ENCODE results near the gene CBFA2T3.

GRCh38 chr16:88886845-88887521 lies 90.0 kb downstream of the CBFA2T3 start:
- TF ChIP-seq, protein P1, sequence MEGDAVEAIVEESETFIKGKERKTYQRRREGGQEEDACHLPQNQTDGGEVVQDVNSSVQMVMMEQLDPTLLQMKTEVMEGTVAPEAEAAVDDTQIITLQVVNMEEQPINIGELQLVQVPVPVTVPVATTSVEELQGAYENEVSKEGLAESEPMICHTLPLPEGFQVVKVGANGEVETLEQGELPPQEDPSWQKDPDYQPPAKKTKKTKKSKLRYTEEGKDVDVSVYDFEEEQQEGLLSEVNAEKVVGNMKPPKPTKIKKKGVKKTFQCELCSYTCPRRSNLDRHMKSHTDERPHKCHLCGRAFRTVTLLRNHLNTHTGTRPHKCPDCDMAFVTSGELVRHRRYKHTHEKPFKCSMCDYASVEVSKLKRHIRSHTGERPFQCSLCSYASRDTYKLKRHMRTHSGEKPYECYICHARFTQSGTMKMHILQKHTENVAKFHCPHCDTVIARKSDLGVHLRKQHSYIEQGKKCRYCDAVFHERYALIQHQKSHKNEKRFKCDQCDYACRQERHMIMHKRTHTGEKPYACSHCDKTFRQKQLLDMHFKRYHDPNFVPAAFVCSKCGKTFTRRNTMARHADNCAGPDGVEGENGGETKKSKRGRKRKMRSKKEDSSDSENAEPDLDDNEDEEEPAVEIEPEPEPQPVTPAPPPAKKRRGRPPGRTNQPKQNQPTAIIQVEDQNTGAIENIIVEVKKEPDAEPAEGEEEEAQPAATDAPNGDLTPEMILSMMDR (IDR thresholded peaks at IDR 0.05; ENCODE audit: insufficient read depth, low read length): no peak
- TF ChIP-seq SPI1 (IDR thresholded peaks at IDR 0.05; ENCODE audit: borderline replicate concordance, low read depth) (no peak), POLR2AphosphoS5 (IDR thresholded peaks at IDR 0.05; ENCODE audit: low read depth) (no peak), GABPA (IDR thresholded peaks at IDR 0.05; ENCODE audit: low read depth) (no peak)

Data from HL-60 (cell line).